Stimulated activated CD4-positive, alpha-beta T cell treated with anti-CD3 and anti-CD28 coated beads, Interleukin-2, amount 100 ng/mL, for 48 hours (primary cell): ENCODE measurements around the gene SNED1.

Experiments used
- DNase-seq, 2 donors: peaks; one replicate each; pipeline ENCODE4 v3.0.0-alpha.2; 2020

Gene SNED1

DNA sequence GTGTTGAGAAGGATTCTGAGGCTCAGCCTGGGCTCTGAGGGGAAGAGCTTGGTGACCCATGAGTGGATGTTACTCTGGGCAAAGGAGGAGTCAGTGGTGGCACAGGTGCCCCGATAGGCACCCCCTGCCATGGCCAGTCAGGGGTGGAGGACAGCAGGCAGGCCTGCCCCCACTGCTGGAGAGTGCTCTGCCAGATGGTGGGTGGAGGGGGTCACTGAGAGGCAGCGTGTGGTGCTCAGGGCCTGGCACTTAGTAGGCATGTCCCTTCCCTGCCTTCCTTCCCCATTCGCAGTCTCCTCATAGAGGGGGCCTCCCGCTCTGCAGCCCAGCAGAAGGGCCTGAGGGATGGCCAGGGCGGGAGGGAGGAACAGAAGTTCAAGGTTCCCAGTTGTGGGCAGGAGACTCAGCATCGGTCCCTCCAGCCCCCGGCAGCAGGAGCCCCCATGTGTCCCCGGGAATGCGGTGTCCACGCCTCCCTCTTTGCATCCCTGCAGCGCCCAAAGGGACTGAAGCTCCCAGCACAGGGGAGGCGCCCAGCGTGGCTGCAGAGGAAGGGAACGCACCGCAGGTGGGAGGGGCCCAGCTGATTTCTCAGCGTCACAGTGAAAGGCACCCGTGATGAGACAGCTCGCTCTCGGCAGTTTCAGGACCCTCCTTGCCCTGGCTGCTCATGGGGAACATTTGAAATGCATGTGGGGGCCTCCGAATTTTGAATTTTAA, 5.7 kb upstream of the SNED1 start:
- no peak for DNase-seq

DNA sequence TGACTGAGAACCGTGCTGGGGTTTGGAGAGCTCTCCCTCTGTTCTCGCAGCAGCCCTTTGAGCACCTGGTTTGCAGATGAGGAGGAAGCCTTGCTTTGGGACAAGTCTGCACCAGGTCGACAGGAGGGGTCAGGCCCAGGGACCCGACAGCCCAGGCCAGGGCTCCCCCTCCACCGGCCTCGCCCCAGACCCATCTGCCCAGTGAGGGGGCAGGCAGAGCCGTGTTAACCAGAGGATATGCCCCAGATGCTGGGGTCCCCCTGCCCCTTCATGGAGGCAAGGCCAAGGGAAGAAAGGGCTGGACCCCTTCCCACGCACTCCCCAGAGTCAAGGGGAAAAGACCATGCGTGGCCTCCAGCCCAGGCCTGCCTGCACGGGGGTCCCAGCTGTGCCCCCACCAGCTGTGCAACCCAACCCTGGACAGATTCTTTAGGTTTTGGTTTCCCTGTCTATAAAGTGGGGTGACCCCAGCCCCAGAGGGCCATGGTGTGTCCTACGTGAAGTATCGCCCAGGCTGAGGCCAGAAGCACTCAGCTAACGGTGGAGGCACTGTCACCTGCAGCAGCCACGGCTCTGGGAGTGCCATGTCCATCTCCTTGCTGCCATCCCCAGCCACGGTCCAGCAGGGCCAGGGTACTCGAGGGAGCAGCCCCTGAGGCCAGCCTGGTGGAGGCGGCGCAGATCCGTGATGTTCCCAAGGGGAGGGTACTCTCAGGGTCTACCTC, 4.8 kb upstream of the SNED1 start:
- no peak for DNase-seq

DNA sequence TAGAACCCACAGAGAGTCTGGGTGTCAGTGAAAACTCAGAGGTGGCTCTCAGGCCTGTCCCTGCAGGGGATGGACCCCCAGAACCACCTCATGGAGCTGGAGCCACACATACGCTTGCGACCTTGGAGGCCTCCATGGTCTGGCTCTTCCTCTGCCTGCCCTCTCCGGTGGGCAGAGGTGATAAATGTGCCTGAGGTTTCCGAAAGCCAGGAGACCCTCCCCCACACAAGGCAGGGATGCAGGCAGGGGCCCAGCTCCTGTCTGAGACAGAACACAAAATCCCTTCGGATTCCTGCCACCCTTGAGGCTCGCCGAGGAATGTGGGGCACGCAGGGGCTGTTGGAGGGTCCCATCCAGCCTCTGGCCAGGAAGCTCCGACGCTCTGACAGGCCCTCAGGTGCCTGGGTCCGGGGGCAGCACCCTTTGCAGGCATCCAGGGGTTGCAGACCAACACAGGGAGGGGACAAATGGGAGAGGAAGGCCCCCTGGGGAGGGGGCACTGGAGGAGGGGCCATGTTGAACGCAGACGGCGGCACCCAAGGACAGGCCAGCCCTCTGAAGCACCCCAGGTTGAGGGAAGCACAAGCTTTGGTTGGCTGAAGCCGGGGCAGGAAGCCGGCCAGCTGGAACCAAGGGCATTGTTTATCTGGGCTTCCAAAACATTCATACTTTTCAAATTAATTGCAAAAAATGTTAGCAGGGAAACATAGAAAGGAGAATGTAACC, 4.1 kb upstream of the SNED1 start:
- no peak for DNase-seq

DNA sequence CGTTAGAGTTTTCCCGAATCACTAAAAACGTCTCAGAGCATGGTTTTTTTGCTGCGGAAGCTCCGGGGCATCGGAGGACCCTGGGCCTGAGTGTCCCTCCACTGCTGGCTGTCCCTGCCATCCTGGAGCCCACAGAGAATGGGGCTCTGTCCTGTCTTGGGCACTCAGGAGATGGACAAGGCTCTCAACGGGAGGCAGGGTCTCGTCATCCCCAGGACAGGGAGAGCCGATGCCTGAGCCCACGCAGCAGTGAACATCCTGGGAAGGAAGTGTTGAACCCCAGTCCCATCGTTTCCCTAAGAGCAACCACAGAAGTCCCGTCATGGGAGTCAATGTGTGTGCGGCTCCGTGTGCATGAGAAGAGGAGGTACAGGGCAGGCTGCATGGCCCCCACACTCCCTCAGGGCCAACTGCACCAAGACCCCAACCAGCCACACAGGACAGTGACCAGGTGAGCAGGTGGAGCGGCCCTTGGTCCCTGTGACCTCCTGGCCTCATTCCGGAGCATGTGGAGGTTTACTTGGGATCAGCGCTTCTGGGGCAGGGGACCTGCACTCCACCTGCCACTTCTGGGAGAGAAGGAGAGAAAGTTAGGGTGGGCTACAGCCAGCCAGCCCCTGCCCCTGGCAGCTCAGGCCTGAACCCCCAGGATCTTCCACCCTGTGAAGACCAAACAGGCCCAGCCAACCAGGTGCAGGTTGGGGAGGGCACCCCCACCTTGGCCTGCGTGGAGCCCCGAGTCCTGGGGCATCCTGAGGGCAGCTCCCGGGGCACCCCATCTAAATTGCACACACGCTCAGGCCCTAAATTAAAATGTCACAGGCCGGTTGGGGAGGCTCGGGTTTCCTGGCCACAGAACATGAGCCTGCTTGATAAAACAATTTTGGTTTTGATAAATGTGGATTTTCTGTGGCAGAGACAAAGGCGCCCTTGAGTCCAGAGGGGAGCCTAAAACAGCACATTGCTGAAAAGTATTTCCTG, 3.1 kb upstream of the SNED1 start:
- DNase-seq, result no peak

DNA sequence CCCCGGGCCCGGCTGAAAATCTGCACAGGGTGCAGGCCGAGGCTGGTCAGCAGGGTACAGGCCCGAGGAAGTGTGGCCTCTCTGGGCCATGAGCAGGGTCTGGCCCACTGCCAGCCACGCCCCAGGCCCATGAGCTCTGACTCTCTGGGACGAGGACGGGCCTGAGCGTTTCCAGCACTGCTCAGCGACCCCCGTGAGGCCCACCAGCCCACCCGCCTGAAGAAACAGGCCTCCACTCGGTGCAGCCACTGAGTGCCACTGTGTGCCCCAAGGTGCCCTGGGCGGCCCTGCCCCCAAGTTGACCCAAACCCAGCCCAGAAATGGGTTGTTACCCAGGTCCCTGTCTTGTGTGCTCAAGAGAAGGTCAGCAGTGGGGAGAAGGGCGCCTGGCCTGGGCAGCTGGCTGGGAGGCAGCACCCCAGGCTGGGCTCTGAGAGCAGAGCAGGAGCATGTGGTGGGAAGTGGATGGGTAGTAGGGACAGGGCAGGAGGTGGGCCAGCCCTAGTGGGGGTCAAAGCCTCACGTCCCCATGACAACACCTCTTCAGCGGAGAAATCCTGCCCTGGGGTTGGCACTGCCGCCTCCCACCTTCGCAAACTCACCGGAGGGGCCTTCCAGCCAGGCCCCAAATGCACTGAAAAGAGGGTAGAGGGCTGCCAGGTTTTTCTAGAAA, 2.1 kb upstream of the SNED1 start:
- DNase-seq, result no peak

DNA sequence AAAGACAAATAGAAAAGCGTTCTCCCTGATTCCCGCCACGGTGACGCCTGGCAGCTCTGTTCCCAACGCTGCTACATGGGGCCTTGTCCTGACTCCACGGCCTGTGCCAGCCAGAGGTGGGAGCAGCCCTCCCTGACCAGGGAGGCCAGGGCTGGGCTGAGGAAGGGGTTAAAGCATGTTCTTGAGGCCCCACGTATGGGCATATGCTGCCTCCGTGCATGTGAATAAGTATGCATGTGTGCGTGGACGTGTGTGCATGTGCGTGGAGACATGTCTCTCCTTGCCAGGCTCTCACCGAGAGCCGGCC, 1.6 kb upstream of the SNED1 start:
- no peak for DNase-seq

DNA sequence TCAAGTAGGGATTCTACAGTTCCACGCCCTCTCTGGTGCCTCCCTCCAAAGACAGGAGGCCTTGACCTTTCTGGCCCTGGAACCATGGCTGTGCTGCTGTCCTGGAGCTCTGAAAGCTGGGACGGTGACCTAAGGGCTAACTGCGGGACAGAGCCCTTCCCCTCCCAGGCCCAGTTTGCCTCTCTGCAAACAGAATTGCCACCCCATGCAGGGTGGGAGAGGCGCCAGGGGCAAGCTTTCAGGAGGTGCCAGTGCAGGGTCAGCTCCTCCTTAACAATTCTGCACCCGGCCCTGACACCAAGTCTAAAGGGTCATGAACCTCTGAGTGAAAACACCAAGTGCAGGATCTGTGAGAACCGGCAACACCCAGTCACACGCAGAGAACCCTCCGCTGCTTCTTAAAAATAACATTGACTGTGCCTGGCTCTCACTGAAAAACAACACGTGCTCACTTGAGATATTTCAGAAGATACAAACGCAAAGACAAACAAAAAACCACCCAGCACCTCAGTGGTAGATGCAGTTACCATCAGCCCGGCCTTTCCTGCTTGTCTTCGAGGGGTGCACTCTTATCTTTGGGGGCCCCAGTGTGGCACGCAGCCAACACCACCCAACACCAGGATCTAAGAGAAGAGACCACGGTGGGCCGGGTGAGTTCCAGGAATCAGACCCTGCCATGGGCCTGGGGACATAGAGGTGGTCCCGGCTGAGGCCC, 1.1 kb upstream of the SNED1 start:
- DNase-seq, result no peak

DNA sequence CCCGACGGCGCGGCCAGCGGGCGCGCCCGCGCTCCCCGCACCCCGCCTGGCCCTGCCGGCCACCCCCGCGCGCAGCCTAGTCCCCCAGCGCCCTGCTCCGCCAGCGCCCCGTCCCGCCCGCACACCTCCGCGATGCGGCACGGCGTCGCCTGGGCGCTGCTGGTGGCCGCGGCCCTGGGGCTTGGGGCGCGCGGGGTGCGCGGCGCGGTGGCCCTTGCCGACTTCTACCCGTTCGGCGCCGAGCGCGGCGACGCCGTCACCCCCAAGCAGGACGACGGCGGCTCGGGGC, 232 bp downstream of the SNED1 start:
- no peak for DNase-seq

DNA sequence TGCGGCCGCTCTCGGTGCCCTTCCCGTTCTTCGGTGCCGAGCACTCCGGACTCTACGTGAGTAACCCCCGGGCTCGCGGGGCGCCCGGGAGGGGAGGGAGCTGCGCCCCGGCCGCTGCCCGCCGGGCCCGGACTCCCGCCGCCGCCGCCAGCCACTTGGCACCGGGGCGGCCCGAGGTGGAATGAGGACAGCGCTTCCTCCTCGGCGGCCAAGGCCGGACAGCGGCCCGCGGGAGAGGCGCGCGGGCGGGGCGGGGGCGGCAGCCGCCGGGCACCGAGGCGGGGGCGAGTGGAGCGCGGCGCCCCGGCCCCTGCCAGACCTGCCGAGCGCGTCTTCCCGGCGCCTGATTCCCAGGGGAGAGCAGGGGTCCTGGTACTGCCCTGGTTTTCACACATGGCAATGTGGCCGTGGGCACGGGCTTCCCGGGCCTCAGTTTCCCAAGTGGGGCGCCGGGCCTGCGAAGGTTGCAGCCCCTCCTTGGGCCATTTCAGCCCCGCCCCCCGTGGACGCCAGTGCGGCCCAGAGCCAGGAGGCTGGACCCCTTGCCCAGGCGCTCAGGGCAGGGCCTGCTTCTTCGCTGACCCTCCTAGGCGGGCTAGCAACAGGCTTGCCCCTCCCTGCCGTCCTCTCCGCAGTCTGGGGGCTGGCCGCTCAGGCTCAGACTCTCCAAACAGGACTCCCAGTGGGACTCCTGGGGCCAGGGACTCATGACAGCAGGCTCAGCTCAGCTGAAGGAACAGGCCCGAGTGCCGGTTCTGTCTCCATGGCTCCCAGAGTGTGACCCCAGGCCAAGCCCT, 775 bp downstream of the SNED1 start:
- DNase-seq, result no peak

DNA sequence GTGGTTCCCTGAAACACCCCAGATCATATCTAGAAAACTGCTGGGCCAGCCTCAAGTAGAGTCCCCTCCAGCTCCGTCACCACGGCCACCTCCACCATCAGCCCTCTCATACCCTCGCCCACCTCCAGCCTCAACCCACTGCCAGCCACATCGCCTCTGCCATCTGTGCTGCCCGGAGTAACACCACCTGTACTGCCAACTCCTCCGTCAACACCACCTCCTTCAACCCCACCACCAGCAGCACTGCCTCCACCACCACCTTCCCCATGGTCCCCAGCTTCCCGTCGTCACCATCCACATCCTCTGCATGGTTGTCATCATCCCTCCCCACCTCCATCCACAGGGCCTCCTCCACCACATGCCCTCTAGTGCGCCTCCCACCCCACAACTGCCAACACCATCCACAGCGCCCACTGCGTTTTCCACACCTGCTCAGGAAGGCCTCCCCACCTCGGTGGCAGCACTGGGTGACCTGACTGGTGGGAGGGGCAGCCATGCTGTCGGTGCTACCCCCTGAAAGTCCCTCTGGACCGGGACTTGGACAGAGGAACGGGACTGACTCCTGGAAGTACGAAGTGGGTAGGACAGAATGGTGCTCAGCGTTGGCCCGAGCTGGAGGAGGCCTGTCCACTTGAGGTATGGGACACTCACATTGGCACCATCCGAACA, 1.6 kb downstream of the SNED1 start:
- DNase-seq, result no peak

DNA sequence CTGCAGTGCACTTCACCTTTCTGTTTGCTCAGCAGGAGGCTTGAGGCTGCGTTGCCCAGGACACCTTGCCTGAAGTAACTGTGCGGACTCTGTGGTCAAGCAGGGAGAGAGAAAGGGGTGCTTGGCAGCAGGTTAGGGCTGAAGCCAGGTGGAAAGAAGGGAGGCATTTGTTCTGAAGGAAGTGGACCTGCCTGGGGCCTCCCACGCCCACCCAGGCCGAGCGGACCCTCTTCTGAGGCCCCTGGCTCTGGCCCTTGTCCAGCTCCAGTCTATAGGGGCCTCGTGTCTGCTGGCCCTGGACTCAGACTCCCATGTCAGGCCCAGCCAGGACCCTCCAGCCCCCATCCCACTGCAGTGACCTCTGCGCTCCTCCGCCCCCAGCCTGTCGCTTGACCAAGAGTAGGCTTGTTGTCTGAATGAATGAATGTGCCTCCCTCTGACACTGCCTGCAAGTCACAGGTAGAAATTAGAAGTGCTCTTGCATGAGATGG, 2.5 kb downstream of the SNED1 start:
- DNase-seq, result no peak

DNA sequence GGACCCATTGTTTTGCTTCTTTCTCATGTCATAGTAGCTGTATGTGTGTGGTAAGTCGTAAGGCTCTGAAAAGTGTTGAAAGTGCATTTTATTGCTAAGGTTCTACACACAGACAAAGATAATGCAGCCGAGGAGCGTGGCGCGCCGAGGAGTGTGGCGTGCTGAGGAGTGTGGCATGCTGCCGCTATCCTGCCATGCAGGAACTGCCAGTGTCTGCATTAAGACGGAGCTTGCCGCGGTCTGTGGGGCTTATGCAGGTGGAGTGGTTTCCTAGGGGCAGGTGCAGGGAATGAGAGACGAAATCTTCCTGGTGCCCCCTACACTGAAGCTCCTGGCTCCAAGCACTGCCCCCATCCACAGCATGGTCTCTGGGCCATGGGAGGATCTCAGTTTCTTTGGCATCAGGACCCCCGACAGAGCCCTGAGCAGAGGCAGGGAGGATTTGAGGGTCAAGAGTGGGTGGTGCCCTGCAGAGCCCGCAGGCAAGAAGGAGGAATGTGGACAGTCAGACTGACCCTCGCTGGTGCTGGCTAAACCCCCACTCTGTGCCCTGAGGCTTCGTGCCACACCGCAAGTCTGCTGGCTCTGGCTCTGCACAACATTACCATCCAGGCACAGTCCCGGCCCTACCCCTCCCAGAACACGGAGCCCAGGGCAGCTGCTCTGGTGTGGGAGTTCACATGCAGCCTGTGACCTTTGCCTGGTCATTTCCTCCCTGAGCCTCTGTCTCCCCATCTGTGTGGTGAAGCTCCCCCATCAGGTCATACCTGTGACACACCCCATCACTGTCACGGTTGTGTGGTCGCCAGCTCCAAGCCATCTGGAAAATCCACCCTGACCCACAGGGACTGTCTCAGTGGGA, 3.2 kb downstream of the SNED1 start:
- no peak for DNase-seq

DNA sequence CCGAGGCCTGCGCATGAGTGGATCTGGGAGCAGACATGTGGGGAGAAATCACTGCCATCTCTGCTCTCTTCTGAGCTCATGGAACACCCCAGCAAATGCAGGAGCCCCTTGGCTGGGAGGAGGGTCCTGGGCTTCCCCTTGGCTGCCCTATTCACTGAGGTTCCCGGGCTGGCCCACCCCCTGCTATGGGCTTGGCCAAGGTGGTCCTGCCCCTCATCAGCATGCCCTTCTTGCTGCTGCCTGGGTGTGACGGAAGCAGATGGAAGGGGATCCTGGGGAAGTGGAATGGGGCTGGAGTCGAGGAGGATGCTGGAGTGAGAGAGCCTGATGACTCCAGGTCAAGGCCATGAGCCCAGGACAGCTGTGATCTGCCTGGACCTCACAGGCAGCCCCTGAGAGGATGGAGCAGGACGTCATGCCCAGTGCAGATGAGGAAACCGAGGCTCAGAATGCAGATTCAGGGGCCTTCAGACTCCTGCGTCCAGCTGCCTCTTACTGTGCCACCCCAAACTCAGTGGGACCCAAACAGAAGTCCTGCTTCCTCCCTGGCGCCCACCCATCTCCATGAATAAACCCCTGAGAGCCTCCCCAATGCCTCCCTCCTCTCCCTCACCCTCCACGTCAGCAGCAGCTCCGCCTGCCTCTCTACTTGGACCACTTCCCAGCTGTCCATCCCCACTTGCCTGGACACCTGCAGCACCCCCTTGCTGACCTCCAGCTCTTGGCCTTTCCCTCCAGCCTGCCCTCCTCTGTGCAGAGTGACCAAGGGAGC, 4.0 kb downstream of the SNED1 start:
- DNase-seq, result no peak

DNA sequence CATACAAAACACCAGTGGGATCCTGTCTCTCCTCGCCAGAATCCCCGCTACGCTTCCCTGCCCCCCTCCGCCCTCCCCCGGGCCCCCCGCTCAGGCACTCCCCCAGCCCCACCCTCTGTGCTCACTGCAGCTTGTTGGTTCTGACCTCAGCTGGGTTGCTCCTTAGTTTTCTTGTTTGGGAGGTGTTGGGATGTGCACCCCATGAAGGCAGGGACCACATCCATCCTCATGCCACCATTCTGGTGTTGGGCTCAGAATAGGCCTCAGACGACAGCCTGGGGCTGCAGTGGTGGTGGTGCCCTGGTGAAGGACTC, 4.6 kb downstream of the SNED1 start:
- DNase-seq, result no peak

DNA sequence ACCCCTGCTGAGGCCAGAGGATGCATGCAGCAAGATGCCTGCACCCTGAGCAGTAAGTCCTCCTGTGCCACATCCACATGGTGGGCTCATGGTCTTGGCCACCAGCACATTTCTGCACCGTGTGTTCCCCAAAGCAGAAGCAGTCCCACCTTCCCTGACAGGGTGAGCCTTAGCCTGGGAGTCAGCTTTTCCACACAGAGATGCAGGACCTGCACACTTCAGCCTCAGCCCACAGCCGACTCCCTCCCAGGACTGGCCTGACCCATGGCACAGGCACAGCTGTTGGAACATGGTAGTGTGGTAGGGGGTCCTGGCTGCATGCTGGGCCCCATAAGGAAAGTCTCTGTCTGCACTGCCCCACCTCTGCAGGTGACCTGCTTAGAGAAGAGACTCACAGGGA, 5.0 kb downstream of the SNED1 start:
- DNase-seq, result no peak

DNA sequence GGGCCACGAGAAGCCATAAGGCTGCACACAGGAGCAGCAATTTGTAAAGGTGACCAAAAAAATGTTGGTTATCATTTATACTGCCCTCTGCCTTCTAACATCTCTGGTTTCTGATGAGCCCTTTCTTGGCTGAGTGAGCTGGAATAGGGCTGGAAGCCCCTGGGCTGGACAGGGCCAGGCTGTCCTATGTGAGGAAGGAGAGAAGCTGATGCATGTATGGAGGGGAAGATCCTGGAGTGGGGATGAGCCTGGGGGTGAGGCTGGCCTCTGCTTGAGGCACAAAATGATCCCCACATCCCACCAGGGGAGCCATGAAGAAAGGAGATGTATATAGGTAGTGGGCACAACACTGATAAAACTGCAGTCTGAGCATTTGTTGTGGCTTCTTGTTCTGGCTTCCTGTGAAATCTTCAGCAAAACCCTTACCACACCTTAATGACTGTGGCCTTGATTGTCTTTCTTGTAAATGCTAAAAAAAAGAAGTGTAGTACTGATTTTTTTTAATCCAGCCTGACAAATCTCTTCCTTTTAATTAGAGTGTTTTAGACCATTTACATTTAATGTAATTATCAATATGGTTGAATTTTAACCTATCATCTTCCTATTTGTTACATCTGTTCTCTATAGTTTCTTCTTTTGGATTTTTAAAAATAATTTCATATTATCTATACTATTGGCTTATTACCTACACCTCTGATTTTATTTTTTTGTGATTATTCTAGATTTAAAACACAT, 5.6 kb downstream of the SNED1 start:
- no peak for DNase-seq

DNA sequence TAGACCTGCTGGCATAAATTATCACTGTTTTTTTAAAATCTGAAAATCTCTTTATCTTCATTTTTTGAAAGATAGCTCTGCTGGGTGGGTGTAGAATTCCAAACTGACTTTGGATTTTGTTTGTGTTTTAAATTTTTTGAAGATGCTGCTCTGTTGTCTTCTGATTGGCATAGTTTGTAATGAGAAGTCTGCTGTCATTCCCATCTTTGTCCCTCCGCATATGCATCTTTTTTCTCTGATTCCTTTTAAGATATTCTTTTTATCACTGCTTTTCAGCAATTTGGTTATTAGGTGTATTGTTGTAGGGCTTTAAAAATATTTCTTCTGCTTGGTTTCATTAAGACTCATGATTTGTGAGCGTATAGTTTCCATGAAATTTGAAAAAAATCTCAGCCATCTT, 7.2 kb downstream of the SNED1 start:
- DNase-seq, result no peak

DNA sequence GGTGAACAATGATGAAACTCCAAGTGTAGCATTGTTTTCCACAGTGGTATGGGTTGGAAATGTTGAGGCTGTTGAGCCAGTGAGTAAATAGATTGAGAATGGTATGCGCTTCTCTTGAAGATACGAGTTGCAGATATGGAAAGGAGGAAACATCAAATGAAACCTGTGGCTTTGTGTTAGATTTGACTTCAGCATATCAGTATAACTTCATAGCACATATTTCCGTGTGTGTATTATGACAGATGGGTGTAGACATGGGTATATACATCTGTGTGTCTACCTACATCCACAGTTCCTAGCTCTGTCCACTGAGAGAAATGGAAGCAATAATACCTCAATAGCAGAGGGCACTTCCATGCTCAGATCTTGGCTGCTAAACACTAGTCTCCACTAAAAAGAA, 8.0 kb downstream of the SNED1 start:
- no peak for DNase-seq
